ENCODE measurements around the gene HIVEP1. TPM values are rescaled to one million over a fixed set of nuclear protein-coding genes. Genes with fewer than 3 reads are reported as not detected.

The HIVEP1 gene
- total RNA-seq, 1 experiment from 2014 or later: 16.3 TPM

DNA sequence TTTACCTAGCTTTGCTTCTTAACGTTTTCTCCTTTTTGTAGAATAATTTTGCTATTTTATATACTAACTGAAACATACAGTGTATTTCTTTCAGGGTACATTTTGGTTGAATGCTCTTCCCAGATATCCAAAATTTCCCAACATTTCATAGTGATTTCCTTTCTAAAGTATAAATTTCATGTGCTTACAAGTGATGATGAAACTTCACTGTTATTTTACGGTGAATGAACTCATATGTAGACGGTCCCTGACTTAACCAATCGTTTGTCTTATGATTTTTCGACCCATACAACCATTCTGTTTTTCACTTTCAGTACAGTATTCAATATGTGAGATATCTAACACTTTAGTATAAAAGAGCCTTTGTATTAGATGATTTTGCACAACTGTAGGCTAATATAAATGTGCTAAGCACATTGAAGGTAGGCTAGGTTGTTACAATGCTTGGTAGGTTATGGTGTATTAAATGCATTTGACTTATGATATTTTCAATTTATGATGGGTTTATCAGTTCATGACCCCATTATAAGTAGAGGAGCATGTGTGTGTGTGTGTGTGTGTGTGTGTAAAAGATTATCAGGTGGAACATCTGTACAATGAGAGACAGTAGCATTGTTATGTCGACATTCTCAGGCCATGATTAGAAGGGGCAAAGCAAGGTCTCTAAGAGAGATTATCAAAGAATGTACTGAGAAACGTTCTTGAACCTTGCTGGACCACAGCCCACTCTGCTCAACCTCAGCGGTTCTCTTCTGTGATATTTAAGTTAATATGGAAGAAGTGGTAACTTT is 20.9 kb downstream of the HIVEP1 start:
- Histone ChIP-seq H3K27me3 (replicated peaks) (no peaks in the 10 kb centered on the region), H3K36me3 (peaks cover 18% of the 10 kb centered on the region), H3K27ac (no peak overlapping the region), H3K4me3 (no peak overlapping the region), H3K4me1 (replicated peaks) (peaks cover 13% of the 10 kb centered on the region; the same call in 1 of the 2 replicates), H3K9me3 (replicated peaks) (peaks cover 2% of the 10 kb centered on the region; the same call in 1 of the 2 replicates)
- no peak for DNase-seq (ENCODE audit: low read depth in 1 of 2, low spot score in 2 of 2)

GRCh38 chr6:12033770-12034169 is 21.7 kb downstream of the HIVEP1 start:
- DNase-seq (ENCODE audit: low read depth in 1 of 2, low spot score in 2 of 2): no peak
- no peak overlapping the region for H3K27ac ChIP-seq
- peaks cover 13% of the 10 kb centered on the region; the same call in 1 of the 2 replicates for H3K4me1 ChIP-seq (replicated peaks)
- H3K4me3 ChIP-seq: no peak overlapping the region
- peaks cover 10% of the 10 kb centered on the region for H3K36me3 ChIP-seq
- no peaks in the 10 kb centered on the region for H3K27me3 ChIP-seq (replicated peaks)
- peaks cover 2% of the 10 kb centered on the region; the same call in 1 of the 2 replicates for H3K9me3 ChIP-seq (replicated peaks)

- no peak overlapping the region for H3K4me3 ChIP-seq
- no peak overlapping the region for H3K27ac ChIP-seq
- peaks cover 13% of the 10 kb centered on the region; the same call in 1 of the 2 replicates for H3K4me1 ChIP-seq (replicated peaks)
- DNase-seq (ENCODE audit: low read depth in 1 of 2, low spot score in 2 of 2): no peak
- H3K9me3 ChIP-seq (replicated peaks): peaks cover 2% of the 10 kb centered on the region; the same call in 1 of the 2 replicates
- H3K36me3 ChIP-seq: peaks cover 8% of the 10 kb centered on the region; the same call in 1 of the 2 replicates
- no peaks in the 10 kb centered on the region for H3K27me3 ChIP-seq (replicated peaks)
These were observed 22.2 kb downstream of the HIVEP1 start for GRCh38 chr6:12034349-12034748.

DNA sequence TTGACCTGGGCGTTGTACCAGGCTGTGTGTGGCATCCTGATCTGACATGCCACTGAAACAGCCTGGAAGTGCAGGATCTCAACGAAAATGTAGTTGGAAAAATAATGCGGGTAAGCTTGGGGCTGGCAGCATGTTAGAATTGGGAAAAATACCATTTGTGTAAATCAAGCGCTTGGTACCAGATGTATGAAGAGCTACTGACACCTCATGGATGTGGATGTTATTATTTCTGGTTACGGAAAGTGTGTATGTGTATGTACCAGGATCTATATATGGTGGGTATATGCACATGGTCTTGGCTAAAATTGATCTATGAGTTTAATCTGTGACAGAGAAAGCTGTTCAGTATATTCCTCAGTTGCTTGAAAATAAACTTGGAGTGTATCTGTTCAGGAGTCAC is 22.7 kb downstream of the HIVEP1 start:
- Histone ChIP-seq H3K9me3 (replicated peaks) (peaks cover 2% of the 10 kb centered on the region; the same call in 1 of the 2 replicates), H3K4me3 (no peak overlapping the region), H3K27ac (no peak overlapping the region), H3K27me3 (replicated peaks) (no peaks in the 10 kb centered on the region), H3K4me1 (replicated peaks) (peaks cover 13% of the 10 kb centered on the region; the same call in 1 of the 2 replicates), H3K36me3 (peaks cover 6% of the 10 kb centered on the region; the same call in 1 of the 2 replicates)
- no peak for DNase-seq (ENCODE audit: low read depth in 1 of 2, low spot score in 2 of 2)

- H3K9me3 ChIP-seq (replicated peaks): no peaks in the 10 kb centered on the region
- peaks cover 3% of the 10 kb centered on the region; the same call in 1 of the 2 replicates for H3K36me3 ChIP-seq
- H3K4me3 ChIP-seq: no peak overlapping the region
- no peak overlapping the region for H3K27ac ChIP-seq
- H3K27me3 ChIP-seq (replicated peaks): no peaks in the 10 kb centered on the region
- 0 out of 2 replicates have a peak, but pooled peaks cover 6% of the 10 kb centered on the region for H3K4me1 ChIP-seq (replicated peaks)
- DNase-seq (ENCODE audit: low read depth in 1 of 2, low spot score in 2 of 2): no peak
These were observed 24.7 kb downstream of the HIVEP1 start for GRCh38 chr6:12036766-12037165.

GRCh38 chr6:12037798-12038197 is 25.7 kb downstream of the HIVEP1 start:
- no peaks in the 10 kb centered on the region for H3K27me3 ChIP-seq (replicated peaks)
- no peak overlapping the region for H3K27ac ChIP-seq
- H3K36me3 ChIP-seq: peaks cover 3% of the 10 kb centered on the region; the same call in 1 of the 2 replicates
- no peaks in the 10 kb centered on the region for H3K9me3 ChIP-seq (replicated peaks)
- no peak overlapping the region for H3K4me3 ChIP-seq
- 0 out of 2 replicates have a peak, but pooled peaks cover 6% of the 10 kb centered on the region for H3K4me1 ChIP-seq (replicated peaks)
- DNase-seq (ENCODE audit: low read depth in 1 of 2, low spot score in 2 of 2): no peak

GRCh38 chr6:12039540-12040459 is 27.7 kb downstream of the HIVEP1 start:
- Histone ChIP-seq H3K36me3 (peaks cover 3% of the 10 kb centered on the region; the same call in 1 of the 2 replicates), H3K27me3 (replicated peaks) (no peaks in the 10 kb centered on the region), H3K4me1 (replicated peaks) (peaks cover 8% of the 10 kb centered on the region), H3K27ac (no peak overlapping the region), H3K4me3 (no peak overlapping the region), H3K9me3 (replicated peaks) (no peaks in the 10 kb centered on the region)
- no peak for DNase-seq (ENCODE audit: low read depth in 1 of 2, low spot score in 2 of 2)

DNA sequence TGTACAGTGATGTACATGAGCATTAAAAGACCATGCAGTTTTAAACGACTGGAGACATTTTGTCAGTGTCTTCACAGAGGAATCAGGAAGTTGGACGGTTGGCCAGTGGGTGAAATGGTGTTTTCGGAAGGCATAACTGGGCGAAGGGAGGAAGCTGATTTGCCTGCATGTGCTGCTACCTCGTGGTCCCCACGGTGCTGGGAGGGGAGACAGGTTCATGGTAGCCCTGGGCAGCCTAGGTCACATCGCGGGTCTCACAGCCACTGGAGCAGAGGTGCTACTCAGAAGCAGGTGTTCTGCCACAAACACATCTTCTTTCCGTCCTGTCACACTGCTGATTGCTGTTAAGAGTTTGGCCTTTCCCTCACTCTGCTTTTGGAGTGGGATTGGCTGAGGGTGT is 35.2 kb downstream of the HIVEP1 start:
- H3K4me3 ChIP-seq: no peak overlapping the region
- peaks cover 17% of the 10 kb centered on the region for H3K4me1 ChIP-seq (replicated peaks)
- no peaks in the 10 kb centered on the region for H3K36me3 ChIP-seq
- H3K9me3 ChIP-seq (replicated peaks): no peaks in the 10 kb centered on the region
- H3K27me3 ChIP-seq (replicated peaks): no peaks in the 10 kb centered on the region
- H3K27ac ChIP-seq: no peak overlapping the region
- no peak for DNase-seq (ENCODE audit: low read depth in 1 of 2, low spot score in 2 of 2)

- Histone ChIP-seq H3K4me3 (no peak overlapping the region), H3K27ac (no peak overlapping the region)
- no peak for DNase-seq (ENCODE audit: low read depth in 1 of 2, low spot score in 2 of 2)
These were observed 35.8 kb downstream of the HIVEP1 start for GRCh38 chr6:12047792-12048432.

GRCh38 chr6:12048609-12049008 is 36.5 kb downstream of the HIVEP1 start:
- Histone ChIP-seq H3K27ac (no peak overlapping the region), H3K36me3 (no peaks in the 10 kb centered on the region), H3K4me3 (no peak overlapping the region), H3K4me1 (replicated peaks) (peaks cover 19% of the 10 kb centered on the region), H3K27me3 (replicated peaks) (no peaks in the 10 kb centered on the region), H3K9me3 (replicated peaks) (no peaks in the 10 kb centered on the region)
- DNase-seq (ENCODE audit: low read depth in 1 of 2, low spot score in 2 of 2): no peak

More at GRCh38 chr6:12047792-12048432, 35.8 kb downstream of the HIVEP1 start:
- H3K27me3 ChIP-seq (replicated peaks): no peaks in the 10 kb centered on the region
- H3K9me3 ChIP-seq (replicated peaks): no peaks in the 10 kb centered on the region
- H3K4me1 ChIP-seq (replicated peaks): peaks cover 19% of the 10 kb centered on the region
- no peaks in the 10 kb centered on the region for H3K36me3 ChIP-seq

DNA sequence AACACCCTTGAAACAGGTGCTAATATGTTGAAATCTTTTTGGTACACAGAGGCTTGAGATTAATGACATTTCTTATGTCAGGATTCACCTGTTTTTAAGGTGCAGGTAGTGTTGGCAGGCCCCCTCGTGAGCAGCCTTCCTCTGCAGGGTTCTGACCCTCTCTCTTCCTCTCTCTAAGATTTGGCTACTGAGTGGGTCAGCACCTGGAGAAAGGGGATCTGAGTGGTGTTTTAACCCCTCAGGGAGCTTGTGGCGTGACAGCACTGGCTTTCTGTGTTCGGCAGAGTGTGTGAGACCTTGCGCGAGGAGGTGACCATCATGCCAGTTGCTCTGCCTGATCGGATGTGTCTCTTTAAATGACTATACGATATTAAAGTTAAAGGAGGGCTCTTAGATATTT is 37.1 kb downstream of the HIVEP1 start:
- no peak for DNase-seq (ENCODE audit: low read depth in 1 of 2, low spot score in 2 of 2)
- no peaks in the 10 kb centered on the region for H3K9me3 ChIP-seq (replicated peaks)
- no peaks in the 10 kb centered on the region for H3K27me3 ChIP-seq (replicated peaks)
- no peaks in the 10 kb centered on the region for H3K36me3 ChIP-seq
- peaks cover 19% of the 10 kb centered on the region for H3K4me1 ChIP-seq (replicated peaks)
- H3K27ac ChIP-seq: no peak overlapping the region
- H3K4me3 ChIP-seq: no peak overlapping the region

GRCh38 chr6:12051861-12052368 is 39.8 kb downstream of the HIVEP1 start:
- peaks cover 10% of the 10 kb centered on the region; the same call in 1 of the 2 replicates for H3K4me1 ChIP-seq (replicated peaks)
- H3K27me3 ChIP-seq (replicated peaks): no peaks in the 10 kb centered on the region
- H3K36me3 ChIP-seq: no peaks in the 10 kb centered on the region
- no peaks in the 10 kb centered on the region for H3K9me3 ChIP-seq (replicated peaks)
- H3K4me3 ChIP-seq: no peak overlapping the region
- DNase-seq (ENCODE audit: low read depth in 1 of 2, low spot score in 2 of 2): peak in 1 of 2 experiments; percentile 42
- H3K27ac ChIP-seq: peak overlapping the region; percentile 2; the same call in 1 of the 2 replicates
